Parietal lobe (tissue), 2 donors: Measurements from ENCODE around the gene FCN3. TPM values are rescaled to one million over a fixed set of nuclear protein-coding genes. Genes with fewer than 3 reads are reported as not detected.

ENCODE experiments used
- small RNA-seq: library from RNA; depleted of rRNA; stranded (forward); fragments of <200 nt; gene quantifications from one replicate; pipeline ENCODE3, GENCODE V24; 2014; ENCODE audit warnings: low replicate concordance
- total RNA-seq: library from RNA; depleted of rRNA; stranded (reverse); fragments of >200 nt; gene quantifications from one replicate; pipeline ENCODE4 v1.2.3, GENCODE V29; 2014

Gene FCN3
- total RNA-seq = not detected

GRCh38 chr1:27374362-27375086 lies at the start of gene FCN3:
FCN3 (minus strand) TSS chr1:27374824; CDS start chr1:27374818, 6 bp downstream.

GRCh38 chr1:27392096-27392777 lies 17.6 kb upstream of the FCN3 start, which contains the start of gene GPR3:
GPR3 (plus strand) TSS chr1:27392622; CDS start chr1:27393799, 1,177 bp downstream.

GRCh38 chr1:27383039-27383605 lies 8.5 kb upstream of the FCN3 start, which contains the start of gene CD164L2:
CD164L2 (minus strand) TSS chr1:27383333; CDS start chr1:27383239, 94 bp downstream.

GRCh38 chr1:27366411-27367159 lies 8.0 kb downstream of the FCN3 start, which contains the start of gene MAP3K6:
MAP3K6 (minus strand) TSS chr1:27366961; CDS start chr1:27366597, 364 bp downstream.

GRCh38 chr1:27341525-27342252 lies 32.9 kb downstream of the FCN3 start, which contains the start of gene SYTL1:
SYTL1 (plus strand) TSS chr1:27342022; CDS start chr1:27345335, 3,313 bp downstream.

GRCh38 chr1:27321813-27322568 lies 52.6 kb downstream of the FCN3 start, which contains the start of gene TMEM222:
TMEM222 (plus strand) TSS chr1:27322163; CDS start chr1:27322198, 35 bp downstream.

Small RNA genes within 50 kb of the gene (small RNA-seq; reads per million reads assigned to genes)
- not detected for gene RNU6-48P

Other genes starting within 250 kb of the FCN3 start
- gene SLC9A1, start 219.7 kb downstream of the FCN3 start, total RNA-seq = 2.2 TPM
- gene WDTC1, start 140.2 kb downstream of the FCN3 start, total RNA-seq = 31.0 TPM
- 23.8 TPM for gene TMEM222, start 52.7 kb downstream of the FCN3 start, total RNA-seq
- gene SYTL1, start 32.8 kb downstream of the FCN3 start, total RNA-seq = not detected
- 2.5 TPM for gene MAP3K6, start 7.9 kb downstream of the FCN3 start, total RNA-seq
- not detected for gene CD164L2, start 8.5 kb upstream of the FCN3 start, total RNA-seq
- gene GPR3, start 17.8 kb upstream of the FCN3 start, total RNA-seq = 0.31 TPM
- 10.0 TPM for gene WASF2, start 115.3 kb upstream of the FCN3 start, total RNA-seq
- gene AHDC1, start 229.3 kb upstream of the FCN3 start, total RNA-seq = 27.2 TPM